HG03066 (cell line): ENCODE results near the gene CACNA1G.

ENCODE experiments used
- ATAC-seq: cut with Tn5 transposase; IDR thresholded peaks from one replicate; pipeline ENCODE4 v1.9.1; 2021; ENCODE audit warnings: low read depth; ENCODE audit not compliant: unreplicated experiment

The CACNA1G gene

GRCh38 chr17:50627782-50628601 is 67.5 kb downstream of the CACNA1G start:
- no peak for ATAC-seq

- no peak for ATAC-seq
These were observed 69.4 kb downstream of the CACNA1G start for GRCh38 chr17:50629902-50630301.

GRCh38 chr17:50630524-50631194 is 70.1 kb downstream of the CACNA1G start:
- ATAC-seq: no peak

GRCh38 chr17:50631195-50631907 is 70.8 kb downstream of the CACNA1G start:
- ATAC-seq: no peak

GRCh38 chr17:50631908-50632571 is 71.5 kb downstream of the CACNA1G start:
- no peak for ATAC-seq

- no peak for ATAC-seq
These were observed 72.1 kb downstream of the CACNA1G start for GRCh38 chr17:50632637-50633036.

GRCh38 chr17:50633683-50634082 is 73.2 kb downstream of the CACNA1G start:
- ATAC-seq: no peak

- ATAC-seq: no peak
These were observed 73.9 kb downstream of the CACNA1G start, which contains the start of gene ABCC3 for GRCh38 chr17:50634224-50634914. Gene ABCC3, plus strand, starts transcription at chr17:50634881. Its CDS starts 56 bp downstream, at chr17:50634937.

GRCh38 chr17:50634915-50635731 is 74.6 kb downstream of the CACNA1G start:
- ATAC-seq: no peak

GRCh38 chr17:50635732-50635981 is 75.1 kb downstream of the CACNA1G start:
- ATAC-seq: no peak

GRCh38 chr17:50635982-50636803 is 75.7 kb downstream of the CACNA1G start:
- no peak for ATAC-seq

- no peak for ATAC-seq
These were observed 76.3 kb downstream of the CACNA1G start for GRCh38 chr17:50636804-50637195.

- ATAC-seq: no peak
These were observed 77.5 kb downstream of the CACNA1G start for GRCh38 chr17:50637829-50638605.

GRCh38 chr17:50638606-50638965 is 78.1 kb downstream of the CACNA1G start:
- ATAC-seq: no peak

GRCh38 chr17:50638966-50639713 is 78.6 kb downstream of the CACNA1G start:
- ATAC-seq: no peak

GRCh38 chr17:50640686-50641351 is 80.3 kb downstream of the CACNA1G start:
- ATAC-seq: no peak

GRCh38 chr17:50641357-50641756 is 80.8 kb downstream of the CACNA1G start:
- ATAC-seq: no peak
